PC-3 (cell line): ENCODE results near the gene PHLDA3. TPM values are rescaled to one million over a fixed set of nuclear protein-coding genes. Genes with fewer than 3 reads are reported as not detected.

Experiments used
- ATAC-seq: fragments of 200-7000 bp; cut with Tn5 transposase; 2 replicates; pipeline ENCODE4 v1.9.1; 2020; ENCODE audit warnings: mild to moderate bottlenecking, moderate library complexity
- BruUV-seq: library from RNA; stranded (reverse); fragments of 400-500 nt; replicated peaks from 2 replicates; lab custom pipeline; 2021; lab: Mats Ljungman, UMichigan
- CTCF ChIA-PET: fragments of 300-600 bp; sonication (Branson Sonifier 250); formaldehyde crosslinking; loops from one replicate; lab custom pipeline; 2022; ENCODE audit warnings: antibody characterized with exemption; lab: Charles Lee
- POLR2A ChIA-PET: fragments of 300-600 bp; sonication (Branson Sonifier 250); formaldehyde crosslinking; loops from one replicate; lab custom pipeline; 2022; ENCODE audit warnings: antibody characterized with exemption; ENCODE audit not compliant: unreplicated experiment; lab: Charles Lee
- DNase-seq: peaks from one replicate; pipeline ENCODE4 v3.0.0-alpha.2; 2015
- H2AFZ ChIP-seq: fragments of 300-600 bp; sonication (generic); 2 replicates; pipeline ENCODE4 v1.6.0; 2016; ENCODE audit warnings: antibody characterized with exemption, low read length
- H3F3A ChIP-seq: fragments of 300-600 bp; sonication (generic); one replicate; pipeline ENCODE4 v1.6.0; 2017; ENCODE audit warnings: antibody characterized with exemption, low read length, control low read depth, mild to moderate bottlenecking; ENCODE audit not compliant: unreplicated experiment
- H3K27ac ChIP-seq: fragments of 300-600 bp; sonication (generic); 2 replicates; pipeline ENCODE4 v1.5.1; 2016; ENCODE audit warnings: mild to moderate bottlenecking, low read length
- H3K27me3 ChIP-seq: fragments of 300-600 bp; sonication (generic); 2 replicates; pipeline ENCODE4 v1.6.1; 2016; ENCODE audit warnings: low read length, mixed read lengths
- H3K36me3 ChIP-seq: fragments of 300-600 bp; sonication (generic); 2 replicates; pipeline ENCODE4 v1.6.1; 2016; ENCODE audit warnings: low read depth, mixed run types, low read length, mixed read lengths
- H3K4me1 ChIP-seq: fragments of 300-600 bp; sonication (generic); 2 replicates; pipeline ENCODE4 v1.5.1; 2016; ENCODE audit warnings: low read length; ENCODE audit not compliant: insufficient read depth
- H3K4me2 ChIP-seq: fragments of 300-600 bp; sonication (generic); 2 replicates; pipeline ENCODE4 v1.6.0; 2016; ENCODE audit warnings: low read length
- H3K4me3 ChIP-seq: fragments of 300-600 bp; sonication (generic); 2 replicates; pipeline ENCODE4 v1.5.1; 2016; ENCODE audit warnings: mild to moderate bottlenecking, low read length, mixed read lengths
- H3K79me2 ChIP-seq: fragments of 300-600 bp; sonication (generic); 2 replicates; pipeline ENCODE4 v1.6.1; 2017; ENCODE audit warnings: low read length, mixed read lengths
- H3K9ac ChIP-seq: fragments of 300-600 bp; sonication (generic); 2 replicates; pipeline ENCODE4 v1.6.0; 2016; ENCODE audit warnings: mild to moderate bottlenecking, low read length
- H3K9me2 ChIP-seq: fragments of 300-600 bp; sonication (generic); replicated peaks from 2 replicates; pipeline ENCODE4 v1.6.1; 2016; ENCODE audit warnings: mixed run types, low read length, mixed read lengths
- H3K9me3 ChIP-seq: fragments of 300-600 bp; sonication (generic); 2 replicates; pipeline ENCODE4 v1.6.1; 2016; ENCODE audit warnings: low read length, mixed read lengths
- H4K20me1 ChIP-seq: fragments of 300-600 bp; sonication (generic); 2 replicates; pipeline ENCODE4 v1.6.1; 2016; ENCODE audit warnings: low read length, mixed read lengths
- EZH2 ChIP-seq: fragments of 300-600 bp; sonication (generic); IDR thresholded peaks from one replicate; pipeline ENCODE4 v1.6.1; 2017; ENCODE audit warnings: antibody characterized with exemption, mild to moderate bottlenecking, low read length; ENCODE audit not compliant: unreplicated experiment
- EZH2phosphoT487 ChIP-seq: fragments of 300-600 bp; sonication (generic); IDR thresholded peaks from 2 replicates; pipeline ENCODE4 v1.6.1; 2018; ENCODE audit warnings: mild to moderate bottlenecking, antibody characterized with exemption, low read length, borderline replicate concordance
- intact Hi-C: fragments of 100-400 bp; cut with micrococcal nuclease; formaldehyde crosslinking; loops from 2 replicates; pipeline ENCODE4 v1.9.0; 2023
- total RNA-seq: library from RNA; depleted of rRNA; stranded (reverse); fragments of >200 nt; gene quantifications from 2 replicates; pipeline ENCODE4 v1.2.3, GENCODE V29; 2014
- TF ChIP-seq, protein P1 (sequence below): fragments of 300-600 bp; sonication (generic); conservative IDR thresholded peaks from 2 replicates; pipeline ENCODE4 v1.5.1; 2017; ENCODE audit warnings: antibody characterized with exemption, low read depth, mild to moderate bottlenecking, low read length

Gene PHLDA3
- total RNA-seq, 1 experiment from 2014 or later: 216 TPM

GRCh38 chr1:201448990-201449389 lies 20.0 kb downstream of the PHLDA3 start:
- DNase-seq (no peak), ATAC-seq (no peak)
- Histone ChIP-seq H3K9ac (no peak overlapping the region), H3K4me2 (no peak overlapping the region), H3K4me1 (peaks cover 30% of the 10 kb centered on the region), H3K9me3 (no peaks in the 10 kb centered on the region), H3K4me3 (no peak overlapping the region), H3K36me3 (no peaks in the 10 kb centered on the region), H3K27ac (no peak overlapping the region), H3K27me3 (no peaks in the 10 kb centered on the region), H3K9me2 (no peaks in the 10 kb centered on the region), H3K79me2 (no peaks in the 10 kb centered on the region), H2AFZ (no peak overlapping the region), H3F3A (no peaks in the 10 kb centered on the region), H4K20me1 (no peaks in the 10 kb centered on the region)
- TF ChIP-seq, protein P1, sequence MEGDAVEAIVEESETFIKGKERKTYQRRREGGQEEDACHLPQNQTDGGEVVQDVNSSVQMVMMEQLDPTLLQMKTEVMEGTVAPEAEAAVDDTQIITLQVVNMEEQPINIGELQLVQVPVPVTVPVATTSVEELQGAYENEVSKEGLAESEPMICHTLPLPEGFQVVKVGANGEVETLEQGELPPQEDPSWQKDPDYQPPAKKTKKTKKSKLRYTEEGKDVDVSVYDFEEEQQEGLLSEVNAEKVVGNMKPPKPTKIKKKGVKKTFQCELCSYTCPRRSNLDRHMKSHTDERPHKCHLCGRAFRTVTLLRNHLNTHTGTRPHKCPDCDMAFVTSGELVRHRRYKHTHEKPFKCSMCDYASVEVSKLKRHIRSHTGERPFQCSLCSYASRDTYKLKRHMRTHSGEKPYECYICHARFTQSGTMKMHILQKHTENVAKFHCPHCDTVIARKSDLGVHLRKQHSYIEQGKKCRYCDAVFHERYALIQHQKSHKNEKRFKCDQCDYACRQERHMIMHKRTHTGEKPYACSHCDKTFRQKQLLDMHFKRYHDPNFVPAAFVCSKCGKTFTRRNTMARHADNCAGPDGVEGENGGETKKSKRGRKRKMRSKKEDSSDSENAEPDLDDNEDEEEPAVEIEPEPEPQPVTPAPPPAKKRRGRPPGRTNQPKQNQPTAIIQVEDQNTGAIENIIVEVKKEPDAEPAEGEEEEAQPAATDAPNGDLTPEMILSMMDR: no peak
- no peak for TF ChIP-seq EZH2
- TF ChIP-seq EZH2phosphoT487: no peak
- intact Hi-C loops: loop anchor here (1.0 to 2.0 kb wide), 3 partner anchors 14 to 64 kb away; no protein-coding TSS in a partner anchor
- BruUV-seq: no TSS peak
- CTCF ChIA-PET: interaction anchor here (1.7 to 2.6 kb wide), 4 partner anchors 13 to 64 kb away, joined by 11 to 64 read pairs (median 29); no protein-coding TSS in a partner anchor
- POLR2A ChIA-PET: no interaction called here

DNA sequence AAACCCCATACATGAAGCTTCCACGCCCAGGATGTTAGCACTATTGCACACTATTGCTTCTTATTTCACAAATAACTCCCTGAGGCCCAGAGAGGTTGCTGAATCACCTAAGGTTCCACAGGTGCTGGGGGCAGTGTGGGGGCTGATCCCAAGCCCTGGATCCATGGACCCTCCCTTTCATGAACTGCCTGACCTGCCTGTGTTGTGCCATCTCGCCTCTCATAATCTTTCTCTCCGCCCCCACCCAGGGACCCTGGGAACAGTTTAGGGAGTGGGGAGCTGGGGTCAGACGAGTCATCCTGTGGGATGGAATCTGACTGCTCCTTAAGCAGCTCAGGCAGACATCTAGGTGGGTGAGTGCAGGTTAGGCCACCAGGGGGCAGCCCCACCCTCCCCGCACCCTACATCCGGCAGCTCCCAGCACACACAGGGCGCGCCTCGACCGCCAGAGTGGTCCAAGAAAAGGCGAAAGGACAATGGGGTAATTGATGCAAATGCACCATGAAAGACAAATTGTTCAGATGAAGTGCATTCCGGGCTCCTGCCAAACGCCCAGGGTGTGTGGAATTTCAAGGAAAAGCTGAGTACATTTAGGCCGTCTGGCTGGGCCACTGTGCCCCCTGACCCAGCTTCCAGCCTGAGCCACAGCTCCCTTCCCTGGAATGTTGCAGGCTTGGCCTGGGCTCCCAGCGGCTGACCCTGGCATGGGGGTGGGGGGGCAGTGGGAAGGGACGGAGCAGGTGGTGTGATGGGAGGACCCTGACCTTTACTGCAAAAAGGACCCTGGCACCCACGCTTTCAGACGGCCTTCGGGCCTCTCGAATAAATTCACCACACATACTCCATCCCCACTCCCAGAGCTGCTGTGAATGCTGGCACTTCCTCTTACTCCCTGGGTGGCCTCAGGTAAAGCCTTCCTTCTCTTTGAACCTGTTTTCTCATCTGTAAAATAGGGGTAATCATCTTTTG lies 20.8 kb downstream of the PHLDA3 start:
- CTCF ChIA-PET: interaction anchor here (0.5 to 2.6 kb wide), 15 partner anchors 8 to 429 kb away, joined by 3 to 64 read pairs (median 7); partner anchors contain the start of gene PHLDA3
- POLR2A ChIA-PET: interaction anchor here (0.6 to 0.7 kb wide), 4 partner anchors 14 to 54 kb away, joined by 3 to 27 read pairs (median 10); no protein-coding TSS in a partner anchor
- Histone ChIP-seq H4K20me1 (no peaks in the 10 kb centered on the region), H3K9ac (no peak overlapping the region), H3K9me2 (no peaks in the 10 kb centered on the region), H3K4me3 (no peak overlapping the region), H3K27ac (peak overlapping the region; percentile 27), H3K79me2 (no peaks in the 10 kb centered on the region), H3K27me3 (no peaks in the 10 kb centered on the region), H3K4me2 (peak overlapping the region; percentile 53), H3K4me1 (peaks cover 29% of the 10 kb centered on the region), H3K9me3 (no peaks in the 10 kb centered on the region), H3F3A (no peaks in the 10 kb centered on the region), H2AFZ (peak overlapping the region; percentile 61), H3K36me3 (no peaks in the 10 kb centered on the region)
- intact Hi-C loops: loop anchor here (1.0 to 2.0 kb wide), 3 partner anchors 15 to 65 kb away; no protein-coding TSS in a partner anchor
- ATAC-seq (peak; percentile 97), DNase-seq (peak; percentile 97)
- no peak for TF ChIP-seq EZH2
- TF ChIP-seq, protein P1: peak; percentile 100
- BruUV-seq: no TSS peak
